Activated T-helper 9 cell treated with anti-CD3 and anti-CD28 coated beads, Interleukin-2, amount 50 U/mL, for 16 hours (primary cell): Measurements from ENCODE around the gene QKI.

ENCODE experiments used
- DNase-seq: peaks from one replicate; pipeline ENCODE4 v3.0.0-alpha.2; 2020; ENCODE audit warnings: low read depth

Gene QKI

GRCh38 chr6:163487606-163488005 lies 73.1 kb downstream of the QKI start:
- no peak for DNase-seq

- no peak for DNase-seq
Measured at GRCh38 chr6:163489584-163489983, 75.1 kb downstream of the QKI start.

DNA sequence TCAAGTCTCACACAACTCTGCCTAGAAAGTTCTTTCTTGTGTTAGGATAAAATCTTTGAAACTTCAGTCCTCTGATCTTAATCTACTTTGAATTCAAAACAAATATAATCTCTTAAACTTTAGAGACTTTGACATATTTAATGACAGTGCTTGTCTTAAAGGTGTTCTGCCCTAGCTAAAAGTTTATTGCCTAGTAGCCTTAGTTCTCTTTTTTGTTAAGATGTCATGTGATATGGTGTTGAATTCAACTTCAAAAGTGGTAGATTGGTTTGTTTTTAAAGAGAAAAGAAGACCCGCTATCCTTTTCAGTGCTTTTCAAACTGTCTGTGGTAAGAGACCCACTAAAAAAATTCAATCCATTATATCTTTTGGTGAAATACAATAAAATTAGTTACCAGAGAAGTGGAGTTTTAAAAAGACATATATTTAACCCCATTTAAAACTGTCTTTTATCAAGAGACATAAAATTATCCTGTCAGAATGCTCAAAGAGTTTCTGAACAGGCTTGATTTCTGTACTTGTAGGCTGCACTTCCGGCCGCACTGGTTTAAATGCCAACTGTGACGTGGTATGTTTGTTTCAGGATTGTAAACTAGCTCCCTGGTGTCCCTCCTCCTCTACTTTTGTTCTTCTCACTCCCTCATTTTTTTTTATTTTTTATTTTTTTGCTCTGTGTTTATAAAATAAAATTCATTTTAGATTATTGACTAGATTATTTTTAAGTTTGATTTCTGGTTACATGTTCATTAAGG lies 76.5 kb downstream of the QKI start:
- no peak for DNase-seq

GRCh38 chr6:163491737-163492300 lies 77.3 kb downstream of the QKI start:
- no peak for DNase-seq

- no peak for DNase-seq
Measured at GRCh38 chr6:163494279-163494727, 79.8 kb downstream of the QKI start.

GRCh38 chr6:163496205-163496604 lies 81.7 kb downstream of the QKI start:
- DNase-seq = no peak

DNA sequence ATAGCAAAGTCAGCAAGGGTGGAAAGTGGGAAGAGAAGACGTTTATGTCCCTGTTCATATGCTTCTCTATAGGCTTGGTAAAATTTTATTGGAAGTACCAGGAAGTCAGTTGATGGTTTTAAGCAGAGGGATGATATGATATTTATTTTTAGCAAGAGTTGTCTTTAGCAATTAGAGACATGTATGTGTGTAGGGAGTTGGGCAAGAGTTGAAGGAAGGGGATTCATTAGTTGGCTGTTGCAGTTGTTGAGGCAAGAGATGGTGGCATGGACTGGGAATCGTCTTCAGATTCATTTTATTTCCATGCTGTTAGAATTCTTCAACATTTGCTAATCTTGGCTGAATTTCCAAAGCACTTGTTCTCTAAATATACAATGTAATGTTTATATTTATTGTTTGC lies 85.6 kb downstream of the QKI start:
- DNase-seq = no peak

DNA sequence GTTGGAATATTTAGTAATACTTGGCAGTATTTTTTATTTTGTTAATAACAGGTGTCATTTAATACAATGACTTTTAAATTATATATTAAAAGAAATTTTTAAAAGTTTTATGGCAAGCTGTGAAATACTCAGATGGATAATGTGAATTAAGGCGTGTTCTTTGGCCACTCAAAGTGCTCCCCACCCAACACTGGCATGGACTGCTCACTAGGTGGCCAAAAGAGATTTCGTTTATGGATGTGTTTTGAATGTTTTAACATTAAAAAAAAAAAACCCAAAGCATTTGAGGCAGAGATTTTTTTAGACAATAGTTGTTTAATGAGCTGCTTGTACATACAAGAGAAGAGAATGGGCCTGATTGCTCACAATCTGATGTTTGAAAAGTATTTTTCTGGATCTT lies 86.5 kb downstream of the QKI start:
- no peak for DNase-seq

GRCh38 chr6:163501439-163501838 lies 86.9 kb downstream of the QKI start:
- no peak for DNase-seq

GRCh38 chr6:163504984-163505640 lies 90.6 kb downstream of the QKI start:
- DNase-seq = no peak

- DNase-seq = no peak
Measured at GRCh38 chr6:163507965-163508364, 93.4 kb downstream of the QKI start.

DNA sequence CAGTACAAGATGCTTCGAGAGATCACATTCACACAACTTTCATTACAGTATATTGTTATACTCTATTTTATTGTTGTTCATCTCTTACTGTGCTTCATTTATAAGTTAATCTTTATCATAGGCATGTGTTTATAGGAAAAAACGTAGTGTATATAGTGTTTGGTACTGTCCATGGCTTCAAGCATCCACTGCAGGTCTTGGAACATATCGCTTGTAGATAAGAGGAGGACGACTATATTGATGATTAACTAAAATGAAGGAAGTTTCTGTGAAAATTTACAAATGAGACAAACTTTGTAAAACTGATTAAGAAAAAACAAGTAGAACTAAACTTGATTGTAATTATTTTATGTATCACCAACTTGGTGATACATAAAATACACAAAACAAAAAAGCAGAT lies 98.5 kb downstream of the QKI start:
- DNase-seq = no peak

DNA sequence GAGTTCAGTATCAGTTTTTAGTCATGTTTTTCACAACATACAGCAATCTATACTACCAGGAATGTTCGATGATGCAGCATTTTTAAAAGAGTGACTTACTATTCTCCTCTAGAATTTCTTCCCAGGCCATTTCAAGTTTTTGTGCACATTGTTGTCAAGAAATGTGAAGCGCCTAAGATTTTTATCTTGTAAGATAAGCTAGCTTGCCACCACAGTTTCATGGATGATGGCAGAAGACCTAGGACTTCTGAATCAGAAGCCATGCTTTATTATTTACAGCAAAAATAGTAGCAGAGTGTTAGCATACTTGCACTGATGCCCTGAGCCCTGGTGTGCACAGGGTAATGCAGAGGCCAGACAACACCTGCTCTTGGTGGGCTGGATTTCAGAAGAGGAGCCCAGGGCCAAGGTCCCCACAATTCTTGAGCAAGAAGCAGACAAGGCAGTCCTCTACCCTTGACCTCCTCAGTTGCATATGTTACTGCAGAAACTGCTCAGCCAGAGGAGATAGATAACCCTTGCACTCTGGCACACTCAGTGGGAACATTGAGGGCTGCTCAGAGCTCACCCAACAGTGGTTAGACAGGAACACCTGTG lies 99.2 kb downstream of the QKI start:
- DNase-seq = no peak

GRCh38 chr6:163516908-163517307 lies 102.4 kb downstream of the QKI start:
- DNase-seq = no peak

- no peak for DNase-seq
Measured at GRCh38 chr6:163520956-163521355, 106.4 kb downstream of the QKI start.

GRCh38 chr6:163522033-163522432 lies 107.5 kb downstream of the QKI start:
- no peak for DNase-seq

DNA sequence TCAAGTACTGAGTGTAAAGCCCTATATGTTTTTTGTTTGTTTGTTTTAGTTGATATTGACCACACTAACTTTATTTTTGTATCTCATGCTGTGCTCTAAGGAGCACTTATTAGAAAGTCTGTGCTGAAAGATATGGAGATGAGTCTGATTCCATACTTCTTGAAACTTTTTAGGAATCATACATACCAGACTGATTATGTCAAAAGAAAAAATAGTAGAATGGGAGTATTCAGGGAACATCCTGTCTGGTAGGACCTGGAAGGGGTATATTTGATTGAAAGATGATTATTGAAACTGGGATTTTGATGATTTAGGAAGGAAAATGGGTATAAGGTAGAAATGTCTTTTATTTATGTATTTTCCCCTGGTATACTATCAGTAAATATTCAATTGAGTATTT lies 111.4 kb downstream of the QKI start:
- DNase-seq = no peak

DNA sequence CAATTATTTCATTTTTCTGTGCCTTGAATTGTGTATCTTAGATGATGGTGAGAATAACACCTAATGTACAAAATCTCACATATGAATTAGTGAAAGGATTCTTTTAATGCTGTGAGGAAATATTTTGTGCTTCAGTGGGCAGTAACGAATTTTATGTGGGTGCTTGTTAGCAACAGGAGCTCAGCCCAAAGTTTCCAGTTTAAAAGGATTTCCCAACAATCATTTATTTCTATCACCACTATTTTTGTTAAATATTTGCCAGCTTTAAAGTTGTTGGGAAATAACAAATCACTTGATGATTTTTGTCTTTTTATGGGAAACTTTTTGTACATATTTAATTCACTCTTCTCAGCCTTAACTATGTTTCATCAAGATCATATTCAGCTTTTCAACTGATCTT lies 111.8 kb downstream of the QKI start:
- no peak for DNase-seq

GRCh38 chr6:163527291-163527690 lies 112.8 kb downstream of the QKI start:
- DNase-seq = no peak

- DNase-seq = no peak
Measured at GRCh38 chr6:163529605-163530004, 115.1 kb downstream of the QKI start.

DNA sequence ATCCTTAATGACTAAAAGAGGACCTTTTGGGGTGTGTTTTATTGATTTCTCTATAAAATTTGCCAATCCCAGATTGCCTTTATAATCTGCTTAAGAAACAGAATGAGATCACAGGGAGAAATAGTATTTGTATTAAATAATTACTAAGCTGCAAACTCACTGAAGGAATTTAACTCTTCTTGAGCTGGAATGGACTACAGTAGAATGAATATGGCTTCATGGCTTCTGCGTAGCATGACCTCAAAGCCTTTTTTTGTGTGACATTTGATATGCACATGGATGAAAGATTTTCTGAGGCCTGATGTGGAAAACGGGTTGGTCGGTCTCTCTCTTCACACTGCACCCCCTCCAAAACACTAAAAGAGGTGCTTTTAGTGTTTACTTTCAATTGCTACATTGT lies 115.9 kb downstream of the QKI start:
- no peak for DNase-seq

DNA sequence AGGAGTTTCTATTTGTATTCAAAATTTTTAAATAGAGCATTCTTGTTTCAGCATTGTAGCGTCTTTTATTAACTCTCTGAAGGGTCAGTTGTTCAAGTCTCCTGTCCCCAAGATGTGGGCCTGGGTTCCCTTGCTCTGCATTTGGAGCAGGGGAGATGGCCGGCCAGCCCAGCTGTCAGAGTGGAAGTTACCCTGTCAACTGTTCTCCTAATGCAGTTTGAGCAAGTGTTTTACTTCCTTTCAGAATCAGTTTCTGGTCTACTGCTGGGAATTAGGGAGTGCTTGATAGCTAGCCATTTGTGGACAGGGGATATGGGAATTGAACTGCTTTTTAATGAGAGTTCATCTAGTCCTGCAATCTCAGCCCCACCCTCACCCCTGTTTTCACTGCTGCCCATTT lies 116.6 kb downstream of the QKI start:
- DNase-seq = no peak

GRCh38 chr6:163532526-163533078 lies 118.1 kb downstream of the QKI start:
- no peak for DNase-seq
